PC-9 (cell line): Measurements from ENCODE around the gene EFCAB13. TPM values are rescaled to one million over a fixed set of nuclear protein-coding genes. Genes with fewer than 3 reads are reported as not detected.
A peak's percentile ranks its signal among the peaks of the same experiment; 100 is the strongest.

Source experiments
- BruUV-seq: library from RNA; stranded (reverse); fragments of 400-500 nt; replicated peaks from 2 replicates; lab custom pipeline; 2021; lab: Mats Ljungman, UMichigan
- CTCF ChIA-PET: fragments of 300-600 bp; sonication (Branson Sonifier 250); formaldehyde crosslinking; loops from one replicate; lab custom pipeline; 2022; ENCODE audit warnings: antibody characterized with exemption; lab: Charles Lee
- POLR2A ChIA-PET: fragments of 300-600 bp; sonication (Branson Sonifier 250); formaldehyde crosslinking; loops from one replicate; lab custom pipeline; 2022; ENCODE audit warnings: antibody characterized with exemption; ENCODE audit not compliant: unreplicated experiment; lab: Charles Lee
- DNase-seq, 2 experiments: peaks; one replicate each; pipeline versions ENCODE4 v3.0.0 to v3.0.0-alpha.2; 2015 to 2022; ENCODE audit warnings: mixed read lengths in 1 of 2
- H2AFZ ChIP-seq: fragments of 200-600 bp; sonication (generic); 2 replicates; pipeline ENCODE4 v1.8.1; 2017; ENCODE audit warnings: antibody characterized with exemption
- H3F3A ChIP-seq: fragments of 200-600 bp; sonication (generic); 2 replicates; pipeline ENCODE4 v1.8.1; 2017; ENCODE audit warnings: antibody characterized with exemption, mild to moderate bottlenecking, low read depth; ENCODE audit not compliant: insufficient read depth
- H3K27ac ChIP-seq: fragments of 200-600 bp; sonication (generic); 2 replicates; pipeline ENCODE4 v1.6.1; 2016; ENCODE audit warnings: mixed run types
- H3K27me3 ChIP-seq: fragments of 200-600 bp; sonication (generic); 2 replicates; pipeline ENCODE4 v1.6.1; 2016; ENCODE audit warnings: low read depth, mixed run types; ENCODE audit not compliant: insufficient read depth
- H3K36me3 ChIP-seq: fragments of 200-600 bp; sonication (generic); 2 replicates; pipeline ENCODE4 v1.6.1; 2016; ENCODE audit warnings: low read depth, mixed run types
- H3K4me1 ChIP-seq: fragments of 200-600 bp; sonication (generic); replicated peaks from 2 replicates; pipeline ENCODE4 v1.6.1; 2016; ENCODE audit warnings: mixed run types; ENCODE audit not compliant: insufficient read depth
- H3K4me2 ChIP-seq: fragments of 200-600 bp; sonication (generic); 2 replicates; pipeline ENCODE4 v1.6.1; 2017; ENCODE audit warnings: mixed run types
- H3K4me3 ChIP-seq: fragments of 200-600 bp; sonication (generic); 2 replicates; pipeline ENCODE4 v1.6.1; 2016; ENCODE audit warnings: mixed run types
- H3K79me2 ChIP-seq: fragments of 200-600 bp; sonication (generic); 2 replicates; pipeline ENCODE4 v1.6.1; 2017; ENCODE audit warnings: low read depth, mixed run types
- H3K9me2 ChIP-seq: fragments of 200-600 bp; sonication (generic); 2 replicates; pipeline ENCODE4 v1.8.1; 2017; ENCODE audit warnings: mild to moderate bottlenecking; ENCODE audit not compliant: insufficient read depth
- H3K9me3 ChIP-seq: fragments of 200-600 bp; sonication (generic); 2 replicates; pipeline ENCODE4 v1.8.1; 2016; ENCODE audit warnings: low read depth; ENCODE audit not compliant: insufficient read depth
- H4K20me1 ChIP-seq: fragments of 200-600 bp; sonication (generic); 2 replicates; pipeline ENCODE4 v1.8.1; 2017; ENCODE audit not compliant: insufficient read depth
- EZH2 ChIP-seq: fragments of 200-600 bp; sonication (generic); IDR thresholded peaks from 2 replicates; pipeline ENCODE4 v1.8.0; 2017; ENCODE audit warnings: antibody characterized with exemption, low read depth
- intact Hi-C: fragments of 100-400 bp; cut with micrococcal nuclease; formaldehyde crosslinking; loops from one replicate; pipeline ENCODE4 v1.10.0; 2022; ENCODE audit not compliant: unreplicated experiment
- total RNA-seq: library from RNA; stranded (reverse); gene quantifications from 2 replicates; pipeline ENCODE4 v1.2.3, GENCODE V29; 2021
- TF ChIP-seq, protein P1 (sequence below): fragments of 200-600 bp; sonication (generic); conservative IDR thresholded peaks from 2 replicates; pipeline ENCODE4 v1.6.1; 2017; ENCODE audit warnings: mixed run types, antibody characterized with exemption, mild to moderate bottlenecking, moderate library complexity

EFCAB13 gene
- total RNA-seq, 1 experiment from 2014 or later, result 3.3 TPM

DNA sequence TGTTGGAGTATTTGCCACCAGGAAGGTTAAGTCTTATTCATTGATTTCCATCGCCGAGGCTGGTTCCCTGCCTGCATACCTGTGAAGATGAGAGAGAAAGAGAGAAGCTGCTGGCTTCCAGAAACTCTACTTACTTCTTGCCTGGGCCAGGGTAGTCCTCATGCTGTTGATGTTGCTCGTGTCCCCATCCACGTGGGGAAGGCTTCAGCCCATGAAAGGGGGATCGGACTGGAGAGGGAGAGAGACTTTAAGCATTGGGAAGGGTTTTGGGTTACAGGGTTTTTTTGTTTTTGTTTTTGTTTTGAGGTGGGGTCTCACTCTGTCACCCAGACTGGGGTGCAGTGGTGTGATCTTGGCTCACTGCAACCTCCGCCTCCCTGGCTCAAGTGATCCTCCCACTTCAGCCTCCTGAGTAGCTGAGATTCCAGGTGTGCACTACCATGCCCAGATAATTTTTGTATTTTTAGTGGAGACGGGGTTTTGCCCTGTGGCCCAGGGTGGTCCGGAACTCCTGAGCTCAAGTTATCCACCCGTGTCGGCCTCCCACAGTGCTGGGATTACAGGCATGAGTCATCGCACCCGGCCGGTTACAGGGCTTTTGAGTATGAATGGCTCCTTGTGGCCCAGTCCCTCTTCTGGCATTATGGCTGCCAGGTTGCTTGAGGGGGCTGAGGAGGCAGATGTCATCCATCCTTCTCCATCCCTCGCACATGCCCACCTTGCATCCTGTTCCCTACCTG, 43.5 kb upstream of the EFCAB13 start:
- H3K9me3 ChIP-seq, result no peaks in the 10 kb centered on the region
- TF ChIP-seq EZH2, result no peak
- TF ChIP-seq, protein P1, sequence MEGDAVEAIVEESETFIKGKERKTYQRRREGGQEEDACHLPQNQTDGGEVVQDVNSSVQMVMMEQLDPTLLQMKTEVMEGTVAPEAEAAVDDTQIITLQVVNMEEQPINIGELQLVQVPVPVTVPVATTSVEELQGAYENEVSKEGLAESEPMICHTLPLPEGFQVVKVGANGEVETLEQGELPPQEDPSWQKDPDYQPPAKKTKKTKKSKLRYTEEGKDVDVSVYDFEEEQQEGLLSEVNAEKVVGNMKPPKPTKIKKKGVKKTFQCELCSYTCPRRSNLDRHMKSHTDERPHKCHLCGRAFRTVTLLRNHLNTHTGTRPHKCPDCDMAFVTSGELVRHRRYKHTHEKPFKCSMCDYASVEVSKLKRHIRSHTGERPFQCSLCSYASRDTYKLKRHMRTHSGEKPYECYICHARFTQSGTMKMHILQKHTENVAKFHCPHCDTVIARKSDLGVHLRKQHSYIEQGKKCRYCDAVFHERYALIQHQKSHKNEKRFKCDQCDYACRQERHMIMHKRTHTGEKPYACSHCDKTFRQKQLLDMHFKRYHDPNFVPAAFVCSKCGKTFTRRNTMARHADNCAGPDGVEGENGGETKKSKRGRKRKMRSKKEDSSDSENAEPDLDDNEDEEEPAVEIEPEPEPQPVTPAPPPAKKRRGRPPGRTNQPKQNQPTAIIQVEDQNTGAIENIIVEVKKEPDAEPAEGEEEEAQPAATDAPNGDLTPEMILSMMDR, result no peak
- no peaks in the 10 kb centered on the region for H4K20me1 ChIP-seq
- peak overlapping the region; percentile 87 for H3K27ac ChIP-seq
- intact Hi-C loops, result no loop called here
- H3K4me3 ChIP-seq, result no peak overlapping the region
- no peaks in the 10 kb centered on the region for H3K36me3 ChIP-seq
- H3K79me2 ChIP-seq, result no peaks in the 10 kb centered on the region
- H3F3A ChIP-seq, result peaks cover 34% of the 10 kb centered on the region
- ChIA-PET POLR2A (no interaction called here), CTCF (no interaction called here)
- H3K4me1 ChIP-seq, result peaks cover 61% of the 10 kb centered on the region
- no peaks in the 10 kb centered on the region for H3K27me3 ChIP-seq
- DNase-seq, result no peak
- BruUV-seq, result no TSS peak
- H2AFZ ChIP-seq, result no peak overlapping the region
- H3K9me2 ChIP-seq, result no peaks in the 10 kb centered on the region; the same call in 1 of the 2 replicates
- H3K4me2 ChIP-seq, result peak overlapping the region; percentile 59

DNA sequence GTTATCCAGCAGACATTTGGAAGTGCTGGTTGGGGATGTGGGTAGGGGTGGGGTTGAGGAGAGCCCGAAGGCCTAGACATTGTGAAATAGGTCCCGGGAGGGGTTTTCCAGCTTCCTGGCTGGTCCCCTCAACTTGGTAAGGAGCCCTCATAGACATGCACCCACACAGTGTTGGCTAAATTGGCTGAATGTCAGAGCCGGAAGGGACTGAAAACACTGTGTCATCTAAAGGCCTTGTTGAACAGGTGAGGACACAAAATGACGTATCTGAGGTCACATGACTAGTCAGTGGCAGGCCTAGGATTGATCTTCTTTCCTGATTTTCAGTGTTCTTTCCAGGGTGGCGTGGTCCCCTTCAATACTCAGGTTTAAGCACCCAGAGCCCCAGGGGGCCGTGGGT, 42.5 kb upstream of the EFCAB13 start:
- H3K27ac ChIP-seq, result no peak overlapping the region
- ChIA-PET CTCF (no interaction called here), POLR2A (no interaction called here)
- intact Hi-C loops, result no loop called here
- H3K4me3 ChIP-seq, result no peak overlapping the region
- H3F3A ChIP-seq, result peaks cover 32% of the 10 kb centered on the region
- no peaks in the 10 kb centered on the region; the same call in 1 of the 2 replicates for H3K9me2 ChIP-seq
- H3K27me3 ChIP-seq, result no peaks in the 10 kb centered on the region
- peaks cover 51% of the 10 kb centered on the region for H3K4me1 ChIP-seq
- no peaks in the 10 kb centered on the region for H4K20me1 ChIP-seq
- no peaks in the 10 kb centered on the region for H3K9me3 ChIP-seq
- H2AFZ ChIP-seq, result no peak overlapping the region
- no peaks in the 10 kb centered on the region for H3K79me2 ChIP-seq
- BruUV-seq, result no TSS peak
- TF ChIP-seq, protein P1, result no peak
- no peak for TF ChIP-seq EZH2
- no peak overlapping the region for H3K4me2 ChIP-seq
- DNase-seq, result no peak
- H3K36me3 ChIP-seq, result no peaks in the 10 kb centered on the region

DNA sequence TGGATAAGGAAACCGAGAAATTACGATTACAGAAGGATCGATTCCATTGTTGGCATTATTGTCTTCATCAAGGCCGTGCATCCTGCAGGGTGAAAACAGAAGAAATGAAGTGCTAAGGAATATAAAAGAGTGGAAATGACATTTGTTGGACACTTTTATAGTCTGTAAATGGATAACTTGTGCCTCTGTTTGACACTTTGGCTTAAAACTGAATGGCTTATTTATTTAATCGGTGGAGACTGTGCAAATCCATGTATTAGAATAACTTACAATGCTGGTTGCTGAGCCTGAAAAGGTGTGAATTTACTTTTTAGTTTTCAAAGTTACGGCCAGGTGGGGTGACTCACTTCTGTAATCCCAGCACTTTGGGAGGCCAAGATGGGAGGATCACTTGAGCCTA, 38.8 kb upstream of the EFCAB13 start:
- no peak for TF ChIP-seq EZH2
- TF ChIP-seq, protein P1, result no peak
- Histone ChIP-seq H4K20me1 (no peaks in the 10 kb centered on the region), H3K4me2 (no peak overlapping the region), H3F3A (peaks cover 8% of the 10 kb centered on the region; the same call in 1 of the 2 replicates), H2AFZ (no peak overlapping the region), H3K36me3 (no peaks in the 10 kb centered on the region), H3K4me1 (peaks cover 27% of the 10 kb centered on the region), H3K27ac (no peak overlapping the region), H3K79me2 (no peaks in the 10 kb centered on the region), H3K9me3 (no peaks in the 10 kb centered on the region), H3K27me3 (no peaks in the 10 kb centered on the region), H3K4me3 (no peak overlapping the region), H3K9me2 (no peaks in the 10 kb centered on the region; the same call in 1 of the 2 replicates)
- intact Hi-C loops, result no loop called here
- no TSS peak for BruUV-seq
- POLR2A ChIA-PET, result no interaction called here
- CTCF ChIA-PET, result no interaction called here
- no peak for DNase-seq
